Measurements from ENCODE around the gene OSGIN1.

Gene OSGIN1

GRCh38 chr16:83953796-83954576 is 946 bp downstream of the OSGIN1 start:
- Histone ChIP-seq H3K36me3 (no peaks in the 10 kb centered on the region), H3K4me1 (peaks cover 5% of the 10 kb centered on the region; the same call in 1 of the 2 replicates), H3K4me3 (ENCODE audit: low read depth, low read length) (peak overlapping the region; percentile 62), H3K27me3 (peaks cover 12% of the 10 kb centered on the region), H3K9me3 (no peaks in the 10 kb centered on the region)
- TF ChIP-seq CTCF (IDR thresholded peaks at IDR 0.05; ENCODE audit: low read depth, low read length) = peak; percentile 59
- DNase-seq = no peak

GRCh38 chr16:83954577-83955016 is 1.6 kb downstream of the OSGIN1 start:
- Histone ChIP-seq H3K9me3 (no peaks in the 10 kb centered on the region), H3K4me3 (ENCODE audit: low read depth, low read length) (no peak overlapping the region), H3K4me1 (peaks cover 5% of the 10 kb centered on the region; the same call in 1 of the 2 replicates), H3K36me3 (no peaks in the 10 kb centered on the region), H3K27me3 (peaks cover 12% of the 10 kb centered on the region)
- TF ChIP-seq CTCF (IDR thresholded peaks at IDR 0.05; ENCODE audit: low read depth, low read length) = no peak
- DNase-seq = no peak

GRCh38 chr16:83955218-83956130 is 2.4 kb downstream of the OSGIN1 start:
- H3K36me3 ChIP-seq = no peaks in the 10 kb centered on the region
- TF ChIP-seq CTCF (IDR thresholded peaks at IDR 0.05; ENCODE audit: low read depth, low read length) = no peak
- H3K27me3 ChIP-seq = peaks cover 12% of the 10 kb centered on the region
- H3K4me1 ChIP-seq = peaks cover 5% of the 10 kb centered on the region; the same call in 1 of the 2 replicates
- DNase-seq = no peak
- no peak overlapping the region for H3K4me3 ChIP-seq (ENCODE audit: low read depth, low read length)
- H3K9me3 ChIP-seq = no peaks in the 10 kb centered on the region

- peak; percentile 90 for TF ChIP-seq CTCF (IDR thresholded peaks at IDR 0.05; ENCODE audit: low read depth, low read length)
- H3K4me1 ChIP-seq = peaks cover 5% of the 10 kb centered on the region; the same call in 1 of the 2 replicates
- no peaks in the 10 kb centered on the region for H3K9me3 ChIP-seq
- peak; percentile 87 for DNase-seq
- peaks cover 12% of the 10 kb centered on the region for H3K27me3 ChIP-seq
- no peak overlapping the region for H3K4me3 ChIP-seq (ENCODE audit: low read depth, low read length)
- no peaks in the 10 kb centered on the region for H3K36me3 ChIP-seq
Measured at GRCh38 chr16:83956336-83957289, 3.6 kb downstream of the OSGIN1 start.

- DNase-seq = no peak
- no peak overlapping the region for H3K4me3 ChIP-seq (ENCODE audit: low read depth, low read length)
- no peaks in the 10 kb centered on the region for H3K36me3 ChIP-seq
- TF ChIP-seq CTCF (IDR thresholded peaks at IDR 0.05; ENCODE audit: low read depth, low read length) = no peak
- H3K4me1 ChIP-seq = peaks cover 5% of the 10 kb centered on the region; the same call in 1 of the 2 replicates
- H3K9me3 ChIP-seq = no peaks in the 10 kb centered on the region
- H3K27me3 ChIP-seq = peaks cover 12% of the 10 kb centered on the region
Measured at GRCh38 chr16:83957296-83957855, 4.3 kb downstream of the OSGIN1 start.

All from BE2C (cell line).